ENCODE measurements around the gene NDUFAF2.

DNA sequence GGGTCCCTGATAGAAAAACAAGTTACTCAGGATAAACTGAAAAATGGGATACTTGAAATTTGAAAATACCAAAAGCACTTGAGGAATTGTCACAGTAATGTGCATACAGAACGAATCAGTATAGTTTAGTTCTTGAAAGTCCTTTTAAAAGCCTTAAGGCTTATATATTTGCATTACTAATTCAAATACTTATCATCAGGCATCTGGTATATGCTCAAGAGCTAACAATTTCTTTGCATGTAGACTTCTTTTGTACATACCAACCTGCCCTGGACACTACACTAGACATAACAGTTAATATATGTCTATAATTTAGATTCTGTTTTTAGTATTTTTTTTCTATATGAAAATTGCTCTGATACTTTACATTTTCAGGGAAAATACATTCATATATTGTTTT is 174.1 kb downstream of the NDUFAF2 start:
- no peak for TF ChIP-seq SMC3 (IDR thresholded peaks at IDR 0.05; ENCODE audit: low read depth, low read length)
- no peak for TF ChIP-seq NFIC (IDR thresholded peaks at IDR 0.05; ENCODE audit: borderline replicate concordance)
- TF ChIP-seq, protein P1, sequence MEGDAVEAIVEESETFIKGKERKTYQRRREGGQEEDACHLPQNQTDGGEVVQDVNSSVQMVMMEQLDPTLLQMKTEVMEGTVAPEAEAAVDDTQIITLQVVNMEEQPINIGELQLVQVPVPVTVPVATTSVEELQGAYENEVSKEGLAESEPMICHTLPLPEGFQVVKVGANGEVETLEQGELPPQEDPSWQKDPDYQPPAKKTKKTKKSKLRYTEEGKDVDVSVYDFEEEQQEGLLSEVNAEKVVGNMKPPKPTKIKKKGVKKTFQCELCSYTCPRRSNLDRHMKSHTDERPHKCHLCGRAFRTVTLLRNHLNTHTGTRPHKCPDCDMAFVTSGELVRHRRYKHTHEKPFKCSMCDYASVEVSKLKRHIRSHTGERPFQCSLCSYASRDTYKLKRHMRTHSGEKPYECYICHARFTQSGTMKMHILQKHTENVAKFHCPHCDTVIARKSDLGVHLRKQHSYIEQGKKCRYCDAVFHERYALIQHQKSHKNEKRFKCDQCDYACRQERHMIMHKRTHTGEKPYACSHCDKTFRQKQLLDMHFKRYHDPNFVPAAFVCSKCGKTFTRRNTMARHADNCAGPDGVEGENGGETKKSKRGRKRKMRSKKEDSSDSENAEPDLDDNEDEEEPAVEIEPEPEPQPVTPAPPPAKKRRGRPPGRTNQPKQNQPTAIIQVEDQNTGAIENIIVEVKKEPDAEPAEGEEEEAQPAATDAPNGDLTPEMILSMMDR (IDR thresholded peaks at IDR 0.05) = no peak
- TF ChIP-seq, protein P2, sequence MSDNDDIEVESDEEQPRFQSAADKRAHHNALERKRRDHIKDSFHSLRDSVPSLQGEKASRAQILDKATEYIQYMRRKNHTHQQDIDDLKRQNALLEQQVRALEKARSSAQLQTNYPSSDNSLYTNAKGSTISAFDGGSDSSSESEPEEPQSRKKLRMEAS (IDR thresholded peaks at IDR 0.05; ENCODE audit: low read depth) = no peak
- no peak for TF ChIP-seq RAD21 (IDR thresholded peaks at IDR 0.05; ENCODE audit: low read length)
- no peak for TF ChIP-seq TAF1 (IDR thresholded peaks at IDR 0.05; ENCODE audit: borderline replicate concordance, low read depth, low read length)
- no peak for TF ChIP-seq YY1 (IDR thresholded peaks at IDR 0.05; ENCODE audit: low read depth)
- no peak for TF ChIP-seq EP300 (IDR thresholded peaks at IDR 0.05; ENCODE audit: borderline replicate concordance in 1 of 2, low read depth in 1 of 2, low read length in 1 of 2)
- no peak for TF ChIP-seq FOXJ3 (CRISPR knock-in tag; IDR thresholded peaks at IDR 0.05)
- TF ChIP-seq RCOR1 (IDR thresholded peaks at IDR 0.05; ENCODE audit: low read length) = no peak
- no peak for TF ChIP-seq GABPA (IDR thresholded peaks at IDR 0.05; ENCODE audit: low read depth)
- TF ChIP-seq, protein P3, sequence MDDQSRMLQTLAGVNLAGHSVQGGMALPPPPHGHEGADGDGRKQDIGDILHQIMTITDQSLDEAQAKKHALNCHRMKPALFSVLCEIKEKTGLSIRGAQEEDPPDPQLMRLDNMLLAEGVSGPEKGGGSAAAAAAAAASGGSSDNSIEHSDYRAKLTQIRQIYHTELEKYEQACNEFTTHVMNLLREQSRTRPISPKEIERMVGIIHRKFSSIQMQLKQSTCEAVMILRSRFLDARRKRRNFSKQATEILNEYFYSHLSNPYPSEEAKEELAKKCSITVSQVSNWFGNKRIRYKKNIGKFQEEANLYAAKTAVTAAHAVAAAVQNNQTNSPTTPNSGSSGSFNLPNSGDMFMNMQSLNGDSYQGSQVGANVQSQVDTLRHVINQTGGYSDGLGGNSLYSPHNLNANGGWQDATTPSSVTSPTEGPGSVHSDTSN (IDR thresholded peaks at IDR 0.05) = no peak

Measured in SK-N-SH (cell line).